ENCODE measurements around the gene PCOLCE2.

PCOLCE2 gene

DNA sequence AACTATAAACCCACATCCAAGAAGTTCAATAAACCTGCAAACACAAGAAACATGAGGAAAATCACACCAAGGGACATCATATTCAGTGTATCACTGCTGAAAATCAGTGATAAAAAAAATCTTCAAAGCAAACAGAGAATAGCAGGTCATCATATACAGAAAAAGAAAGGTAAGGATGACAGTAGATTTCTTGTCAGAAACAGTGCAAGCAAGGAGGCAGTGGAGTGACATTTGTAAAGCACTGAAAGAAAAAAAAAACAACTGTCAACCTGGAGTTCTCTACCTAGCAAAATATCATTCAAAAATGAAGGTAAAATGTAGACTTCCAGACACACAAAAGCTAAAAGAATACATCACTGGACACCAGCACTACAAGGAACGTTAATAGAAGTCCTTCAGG is 93.6 kb downstream of the PCOLCE2 start:
- ChIA-PET POLR2A (no interaction called here), CTCF (no interaction called here)
- DNase-seq (ENCODE audit: extremely low spot score): no peak
- TF ChIP-seq SUZ12 (IDR thresholded peaks at IDR 0.05) (no peak), ZNF384 (IDR thresholded peaks at IDR 0.05) (no peak), L3MBTL2 (conservative IDR thresholded peaks at IDR 0.05) (no peak), FOXA1 (IDR thresholded peaks at IDR 0.05) (no peak), FOXK2 (IDR thresholded peaks at IDR 0.05) (no peak), TARDBP (IDR thresholded peaks at IDR 0.05) (no peak), ELF4 (IDR thresholded peaks at IDR 0.05) (no peak), LEF1 (IDR thresholded peaks at IDR 0.05; ENCODE audit: borderline replicate concordance) (no peak), ARNT (IDR thresholded peaks at IDR 0.05) (no peak), SP1 (IDR thresholded peaks at IDR 0.05) (no peak), BHLHE40 (IDR thresholded peaks at IDR 0.05; ENCODE audit: borderline replicate concordance) (no peak), FOXM1 (IDR thresholded peaks at IDR 0.05; ENCODE audit: borderline replicate concordance) (no peak), CTBP1 (IDR thresholded peaks at IDR 0.05; ENCODE audit: borderline replicate concordance) (no peak), HDGF (IDR thresholded peaks at IDR 0.05; ENCODE audit: borderline replicate concordance) (no peak), NFRKB (IDR thresholded peaks at IDR 0.05) (no peak)
- TF ChIP-seq, protein P1, sequence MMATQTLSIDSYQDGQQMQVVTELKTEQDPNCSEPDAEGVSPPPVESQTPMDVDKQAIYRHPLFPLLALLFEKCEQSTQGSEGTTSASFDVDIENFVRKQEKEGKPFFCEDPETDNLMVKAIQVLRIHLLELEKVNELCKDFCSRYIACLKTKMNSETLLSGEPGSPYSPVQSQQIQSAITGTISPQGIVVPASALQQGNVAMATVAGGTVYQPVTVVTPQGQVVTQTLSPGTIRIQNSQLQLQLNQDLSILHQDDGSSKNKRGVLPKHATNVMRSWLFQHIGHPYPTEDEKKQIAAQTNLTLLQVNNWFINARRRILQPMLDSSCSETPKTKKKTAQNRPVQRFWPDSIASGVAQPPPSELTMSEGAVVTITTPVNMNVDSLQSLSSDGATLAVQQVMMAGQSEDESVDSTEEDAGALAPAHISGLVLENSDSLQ (IDR thresholded peaks at IDR 0.05): no peak

DNA sequence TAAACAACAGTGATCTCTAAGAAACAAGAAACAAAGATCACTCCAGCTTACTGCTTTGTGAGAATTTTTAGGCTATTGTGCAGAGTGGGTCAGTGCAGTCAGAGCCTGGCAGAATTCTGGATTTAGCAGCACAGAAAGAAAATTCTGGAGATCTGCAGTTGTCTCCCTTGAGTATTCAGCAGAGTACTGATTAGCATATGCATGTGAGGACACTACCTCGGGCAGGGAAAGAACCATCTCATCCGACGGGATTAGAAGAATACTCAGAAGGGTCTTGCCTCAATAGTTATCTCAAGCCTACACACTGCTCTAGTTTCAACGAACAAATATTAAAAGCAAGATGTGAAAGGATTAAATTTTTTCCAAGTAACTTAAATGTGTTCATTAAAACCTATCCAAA is 94.4 kb downstream of the PCOLCE2 start:
- TF ChIP-seq BHLHE40 (IDR thresholded peaks at IDR 0.05; ENCODE audit: borderline replicate concordance) (no peak), ARNT (IDR thresholded peaks at IDR 0.05) (no peak), FOXA1 (IDR thresholded peaks at IDR 0.05) (no peak), HDGF (IDR thresholded peaks at IDR 0.05; ENCODE audit: borderline replicate concordance) (no peak), CTBP1 (IDR thresholded peaks at IDR 0.05; ENCODE audit: borderline replicate concordance) (no peak), ZNF384 (IDR thresholded peaks at IDR 0.05) (no peak), NFRKB (IDR thresholded peaks at IDR 0.05) (no peak), ELF4 (IDR thresholded peaks at IDR 0.05) (no peak), SP1 (IDR thresholded peaks at IDR 0.05) (no peak)
- TF ChIP-seq, protein P1 (IDR thresholded peaks at IDR 0.05): no peak
- no peak for DNase-seq (ENCODE audit: extremely low spot score)
- CTCF ChIA-PET: no interaction called here
- POLR2A ChIA-PET: no interaction called here

DNA sequence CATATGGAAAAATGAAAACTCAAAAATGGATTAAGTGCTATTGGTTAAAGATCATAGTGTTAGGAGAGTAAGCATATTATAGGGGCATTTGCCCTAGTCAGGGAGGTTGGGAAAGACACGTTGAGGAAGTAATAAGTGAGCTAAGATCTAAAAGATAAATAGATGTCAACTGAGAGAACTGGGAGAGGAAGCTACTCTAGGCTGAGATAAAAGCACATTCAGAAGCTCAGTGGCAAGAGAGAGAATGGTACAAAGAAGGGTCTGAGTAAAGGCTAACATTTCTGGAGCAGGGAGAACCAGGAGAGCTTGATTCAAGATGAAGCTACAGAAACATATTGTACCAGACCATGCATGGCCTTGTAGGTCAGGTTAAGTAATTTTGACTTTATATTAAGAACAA is 101.2 kb downstream of the PCOLCE2 start:
- TF ChIP-seq CTBP1 (IDR thresholded peaks at IDR 0.05; ENCODE audit: borderline replicate concordance): no peak
- no peak for TF ChIP-seq LEF1 (IDR thresholded peaks at IDR 0.05; ENCODE audit: borderline replicate concordance)
- no peak for TF ChIP-seq L3MBTL2 (conservative IDR thresholded peaks at IDR 0.05)
- no peak for TF ChIP-seq ZNF384 (IDR thresholded peaks at IDR 0.05)
- no peak for TF ChIP-seq FOXM1 (IDR thresholded peaks at IDR 0.05; ENCODE audit: borderline replicate concordance)
- no peak for TF ChIP-seq SUZ12 (IDR thresholded peaks at IDR 0.05)
- no peak for TF ChIP-seq NFRKB (IDR thresholded peaks at IDR 0.05)
- no peak for TF ChIP-seq FOXK2 (IDR thresholded peaks at IDR 0.05)
- TF ChIP-seq HDGF (IDR thresholded peaks at IDR 0.05; ENCODE audit: borderline replicate concordance): no peak
- TF ChIP-seq SP1 (IDR thresholded peaks at IDR 0.05): no peak
- no peak for TF ChIP-seq BHLHE40 (IDR thresholded peaks at IDR 0.05; ENCODE audit: borderline replicate concordance)
- no peak for TF ChIP-seq ARNT (IDR thresholded peaks at IDR 0.05)

DNA sequence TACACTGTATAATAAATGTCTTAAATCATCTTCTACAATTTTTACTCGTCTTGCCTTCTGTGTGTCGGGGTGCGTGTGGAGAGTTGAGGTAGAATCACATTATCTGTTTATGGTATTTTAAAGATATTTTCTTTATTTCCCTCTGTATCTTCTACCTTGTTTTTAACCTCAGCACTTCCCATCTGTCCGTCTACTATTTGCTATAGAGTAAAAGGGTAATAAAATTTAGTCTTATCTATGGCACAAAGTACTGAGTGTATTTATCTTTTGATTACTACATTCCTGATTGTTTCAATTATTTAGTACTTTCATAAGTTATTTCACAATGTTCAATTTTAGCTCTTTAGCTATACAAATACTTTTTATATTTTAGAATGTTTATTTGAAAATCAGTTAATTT is 102.9 kb downstream of the PCOLCE2 start:
- ChIA-PET POLR2A (no interaction called here), CTCF (no interaction called here)
- DNase-seq (ENCODE audit: extremely low spot score): no peak
- TF ChIP-seq NFRKB (IDR thresholded peaks at IDR 0.05) (no peak), HDGF (IDR thresholded peaks at IDR 0.05; ENCODE audit: borderline replicate concordance) (no peak), ARNT (IDR thresholded peaks at IDR 0.05) (no peak), LEF1 (IDR thresholded peaks at IDR 0.05; ENCODE audit: borderline replicate concordance) (no peak), SP1 (IDR thresholded peaks at IDR 0.05) (no peak), FOXK2 (IDR thresholded peaks at IDR 0.05) (no peak), FOXA1 (IDR thresholded peaks at IDR 0.05) (no peak), L3MBTL2 (conservative IDR thresholded peaks at IDR 0.05) (no peak), ELF4 (IDR thresholded peaks at IDR 0.05) (no peak), CTBP1 (IDR thresholded peaks at IDR 0.05; ENCODE audit: borderline replicate concordance) (no peak), ZNF384 (IDR thresholded peaks at IDR 0.05) (no peak), BHLHE40 (IDR thresholded peaks at IDR 0.05; ENCODE audit: borderline replicate concordance) (no peak), FOXM1 (IDR thresholded peaks at IDR 0.05; ENCODE audit: borderline replicate concordance) (no peak), SUZ12 (IDR thresholded peaks at IDR 0.05) (no peak), TARDBP (IDR thresholded peaks at IDR 0.05) (no peak)
- TF ChIP-seq, protein P1 (IDR thresholded peaks at IDR 0.05): no peak

More for the DNA sequence above, 101.2 kb downstream of the PCOLCE2 start:
- DNase-seq (ENCODE audit: extremely low spot score): no peak
- POLR2A ChIA-PET: no interaction called here
- CTCF ChIA-PET: no interaction called here

DNA sequence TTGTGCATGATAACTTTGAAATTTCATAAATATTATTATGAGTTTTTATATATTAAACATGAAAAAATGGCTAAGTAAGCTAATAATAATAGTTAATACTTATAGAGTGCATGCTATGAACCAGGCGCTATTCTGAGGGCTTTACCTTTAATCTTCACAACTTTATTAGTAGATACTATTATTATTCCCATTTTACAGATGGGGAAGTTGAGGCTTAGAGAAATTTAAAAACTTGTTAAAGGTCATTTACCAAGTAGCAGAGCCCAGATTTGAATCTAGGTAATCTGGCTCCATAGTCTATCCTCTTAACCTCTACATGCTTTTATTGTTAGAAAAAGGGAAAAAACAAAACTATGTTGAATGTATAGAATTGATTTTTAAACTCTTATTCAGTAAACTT is 104.7 kb downstream of the PCOLCE2 start:
- ChIA-PET CTCF (no interaction called here), POLR2A (no interaction called here)
- TF ChIP-seq CTBP1 (IDR thresholded peaks at IDR 0.05; ENCODE audit: borderline replicate concordance): no peak
- no peak for TF ChIP-seq FOXK2 (IDR thresholded peaks at IDR 0.05)
- TF ChIP-seq, protein P1 (IDR thresholded peaks at IDR 0.05): no peak
- TF ChIP-seq FOXA1 (IDR thresholded peaks at IDR 0.05): no peak
- TF ChIP-seq BHLHE40 (IDR thresholded peaks at IDR 0.05; ENCODE audit: borderline replicate concordance): no peak
- no peak for TF ChIP-seq ELF4 (IDR thresholded peaks at IDR 0.05)
- no peak for DNase-seq (ENCODE audit: extremely low spot score)

DNA sequence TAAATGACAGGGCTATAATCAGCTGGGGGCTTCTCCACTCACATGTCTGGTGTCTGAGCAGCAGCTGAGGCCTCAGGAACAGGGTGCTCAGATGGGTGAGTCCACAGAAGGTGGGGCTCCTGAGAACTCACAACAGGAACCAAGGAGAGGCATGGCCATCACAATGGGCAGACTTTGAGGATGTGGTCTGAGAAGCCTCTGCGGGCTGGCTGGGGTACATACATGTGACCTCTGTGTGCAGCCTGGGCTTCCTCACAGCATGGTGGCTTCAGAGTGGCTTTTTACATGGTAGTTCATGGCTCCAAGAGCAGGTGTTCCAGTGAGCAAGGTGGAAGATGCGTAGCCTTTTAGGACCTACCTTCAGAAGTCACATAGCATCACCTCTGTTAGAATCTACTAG is 106.3 kb downstream of the PCOLCE2 start:
- POLR2A ChIA-PET: no interaction called here
- no peak for DNase-seq (ENCODE audit: extremely low spot score)
- CTCF ChIA-PET: no interaction called here
- no peak for TF ChIP-seq SUZ12 (IDR thresholded peaks at IDR 0.05)
- TF ChIP-seq L3MBTL2 (conservative IDR thresholded peaks at IDR 0.05): no peak
- no peak for TF ChIP-seq FOXA1 (IDR thresholded peaks at IDR 0.05)
- no peak for TF ChIP-seq ZNF384 (IDR thresholded peaks at IDR 0.05)
- no peak for TF ChIP-seq CTBP1 (IDR thresholded peaks at IDR 0.05; ENCODE audit: borderline replicate concordance)
- TF ChIP-seq TARDBP (IDR thresholded peaks at IDR 0.05): no peak
- no peak for TF ChIP-seq ELF4 (IDR thresholded peaks at IDR 0.05)
- TF ChIP-seq, protein P1 (IDR thresholded peaks at IDR 0.05): no peak
- no peak for TF ChIP-seq SP1 (IDR thresholded peaks at IDR 0.05)
- no peak for TF ChIP-seq BHLHE40 (IDR thresholded peaks at IDR 0.05; ENCODE audit: borderline replicate concordance)
- no peak for TF ChIP-seq ARNT (IDR thresholded peaks at IDR 0.05)
- TF ChIP-seq FOXK2 (IDR thresholded peaks at IDR 0.05): no peak
- TF ChIP-seq FOXM1 (IDR thresholded peaks at IDR 0.05; ENCODE audit: borderline replicate concordance): no peak
- no peak for TF ChIP-seq HDGF (IDR thresholded peaks at IDR 0.05; ENCODE audit: borderline replicate concordance)
- no peak for TF ChIP-seq NFRKB (IDR thresholded peaks at IDR 0.05)
- TF ChIP-seq LEF1 (IDR thresholded peaks at IDR 0.05; ENCODE audit: borderline replicate concordance): no peak

All from HEK293T (cell line).